IPS-18a (cell line): ENCODE data around the gene CASR.
"Not testable (repeated sequence)": the region's sequence is repeated elsewhere in the genome, so short reads cannot be mapped to it uniquely, and the experiment has no call there.

Experiments used
- H3K27ac ChIP-seq: one replicate; pipeline ENCODE4 v1.5.1; 2013; ENCODE audit warnings: low read length
- H3K27me3 ChIP-seq: one replicate; pipeline ENCODE4 v1.6.1; 2013; ENCODE audit warnings: mild to moderate bottlenecking, low read length; ENCODE audit not compliant: control insufficient read depth, insufficient read depth
- H3K36me3 ChIP-seq: one replicate; pipeline ENCODE4 v1.6.1; 2013; ENCODE audit warnings: low read depth, low read length; ENCODE audit not compliant: control insufficient read depth
- H3K4me1 ChIP-seq: one replicate; pipeline ENCODE4 v1.6.1; 2013; ENCODE audit warnings: low read depth, low read length; ENCODE audit not compliant: control insufficient read depth
- H3K4me3 ChIP-seq: one replicate; pipeline ENCODE4 v1.5.1; 2013; ENCODE audit warnings: low read length
- H3K9ac ChIP-seq: one replicate; pipeline ENCODE4 v1.6.1; 2013; ENCODE audit warnings: mild to moderate bottlenecking, low read length, moderate library complexity
- H3K9me3 ChIP-seq: one replicate; pipeline ENCODE4 v1.6.1; 2013; ENCODE audit warnings: low read depth, low read length; ENCODE audit not compliant: control insufficient read depth

The CASR gene

DNA sequence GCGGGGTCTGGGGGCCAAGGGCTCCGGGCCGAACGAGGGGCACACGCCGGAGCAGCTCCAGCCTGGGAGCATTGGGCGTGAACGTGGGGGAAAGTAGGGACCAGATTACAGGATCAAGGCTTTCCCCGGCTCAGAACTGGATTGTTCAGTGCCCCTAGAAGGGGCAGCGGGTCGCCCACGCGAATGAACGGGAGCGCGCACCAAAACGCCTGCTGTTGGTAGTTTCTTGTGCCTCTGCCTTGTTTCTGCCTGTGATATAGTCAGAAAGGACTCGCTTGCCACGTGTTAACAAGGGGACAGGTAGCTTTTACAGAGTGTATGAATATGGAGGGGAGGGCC lies 1.1 kb downstream of the CASR start:
- Histone ChIP-seq H3K27me3 (peaks cover 64% of the 10 kb centered on the region), H3K9me3 (no peaks in the 10 kb centered on the region), H3K4me1 (no peaks in the 10 kb centered on the region), H3K27ac (no peak overlapping the region), H3K9ac (no peak overlapping the region), H3K4me3 (peak overlapping the region; percentile 60), H3K36me3 (no peaks in the 10 kb centered on the region)

DNA sequence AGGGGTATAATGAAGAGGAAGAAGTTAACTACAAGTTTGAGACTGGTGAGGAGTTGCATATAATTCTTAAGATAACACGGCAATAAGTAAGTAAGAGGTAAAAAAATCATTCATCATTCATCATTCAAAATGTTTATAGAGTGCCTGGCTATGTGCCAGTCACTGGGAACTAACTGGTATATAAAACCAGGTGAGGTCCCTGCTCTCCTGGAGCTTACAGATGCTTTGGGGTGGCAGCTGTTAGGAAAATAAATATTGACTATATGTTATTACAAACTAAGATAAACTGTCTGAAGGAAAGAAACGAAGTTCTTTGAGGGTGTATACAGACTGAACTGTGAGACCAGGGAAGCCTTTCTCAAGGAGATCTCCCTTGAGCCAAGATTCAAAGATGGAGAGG lies 2.9 kb downstream of the CASR start:
- H3K4me3 ChIP-seq = no peak overlapping the region
- no peak overlapping the region for H3K9ac ChIP-seq
- H3K4me1 ChIP-seq = no peaks in the 10 kb centered on the region
- no peaks in the 10 kb centered on the region for H3K9me3 ChIP-seq
- peaks cover 60% of the 10 kb centered on the region for H3K27me3 ChIP-seq
- H3K27ac ChIP-seq = no peak overlapping the region
- H3K36me3 ChIP-seq = no peaks in the 10 kb centered on the region

DNA sequence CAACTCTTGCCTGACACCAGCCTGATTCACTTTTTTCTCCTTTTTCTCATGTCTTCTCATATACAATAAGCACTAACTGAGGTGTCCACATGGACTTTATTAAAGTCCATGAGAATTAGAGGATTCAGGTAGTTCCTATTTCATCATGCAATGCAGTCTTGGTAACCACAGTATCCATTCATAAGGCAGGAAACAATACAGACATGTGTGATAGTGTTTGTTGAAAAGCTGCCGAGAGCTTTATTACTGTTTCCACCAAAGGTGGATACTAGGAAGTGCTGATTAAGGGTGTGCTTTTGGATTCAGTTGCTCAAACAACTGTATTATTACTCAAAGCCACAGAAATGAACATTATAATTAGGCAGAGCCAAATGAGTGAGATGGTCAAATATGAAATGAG lies 5.3 kb downstream of the CASR start:
- Histone ChIP-seq H3K4me1 (no peaks in the 10 kb centered on the region), H3K9ac (no peak overlapping the region), H3K27ac (no peak overlapping the region), H3K27me3 (peaks cover 37% of the 10 kb centered on the region), H3K36me3 (no peaks in the 10 kb centered on the region), H3K9me3 (no peaks in the 10 kb centered on the region), H3K4me3 (no peak overlapping the region)

GRCh38 chr3:122189357-122189756 lies 5.9 kb downstream of the CASR start:
- Histone ChIP-seq H3K9me3 (no peaks in the 10 kb centered on the region), H3K36me3 (no peaks in the 10 kb centered on the region), H3K4me1 (no peaks in the 10 kb centered on the region), H3K9ac (no peak overlapping the region), H3K27me3 (peaks cover 31% of the 10 kb centered on the region), H3K27ac (no peak overlapping the region), H3K4me3 (no peak overlapping the region)

GRCh38 chr3:122190525-122190924 lies 7.1 kb downstream of the CASR start:
- Histone ChIP-seq H3K27ac (no peak overlapping the region), H3K9me3 (no peaks in the 10 kb centered on the region), H3K36me3 (no peaks in the 10 kb centered on the region), H3K9ac (no peak overlapping the region), H3K4me3 (no peak overlapping the region), H3K27me3 (peaks cover 19% of the 10 kb centered on the region), H3K4me1 (no peaks in the 10 kb centered on the region)

- H3K9ac ChIP-seq = no peak overlapping the region
- no peak overlapping the region for H3K27ac ChIP-seq
- no peaks in the 10 kb centered on the region for H3K4me1 ChIP-seq
- H3K9me3 ChIP-seq = no peaks in the 10 kb centered on the region
- H3K36me3 ChIP-seq = no peaks in the 10 kb centered on the region
- H3K4me3 ChIP-seq = no peak overlapping the region
- H3K27me3 ChIP-seq = no peaks in the 10 kb centered on the region
Observed at GRCh38 chr3:122198966-122199365, 15.5 kb downstream of the CASR start.

GRCh38 chr3:122199552-122199951 lies 16.1 kb downstream of the CASR start:
- Histone ChIP-seq H3K36me3 (no peaks in the 10 kb centered on the region), H3K9ac (no peak overlapping the region), H3K9me3 (no peaks in the 10 kb centered on the region), H3K4me3 (no peak overlapping the region), H3K27ac (no peak overlapping the region), H3K4me1 (no peaks in the 10 kb centered on the region), H3K27me3 (no peaks in the 10 kb centered on the region)

DNA sequence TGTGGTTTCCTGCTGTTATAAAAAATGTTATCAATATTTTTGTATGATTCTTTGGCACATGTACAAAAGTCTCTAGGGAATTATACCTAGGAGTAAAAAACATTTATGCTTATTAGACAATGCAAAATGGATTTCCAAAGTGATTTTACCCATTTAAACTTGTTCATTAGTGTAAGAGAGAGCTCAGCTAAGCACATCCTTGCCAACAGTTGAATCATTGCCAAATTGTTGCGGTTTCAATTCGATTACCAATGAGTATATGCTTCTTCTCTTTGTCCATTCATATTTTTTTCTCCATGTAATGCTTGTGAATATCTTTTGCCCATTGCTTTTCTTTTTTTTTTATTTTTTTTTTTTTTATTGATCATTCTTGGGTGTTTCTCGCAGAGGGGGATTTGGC lies 17.2 kb downstream of the CASR start:
- H3K9ac ChIP-seq = no peak overlapping the region
- no peak overlapping the region for H3K27ac ChIP-seq
- H3K4me1 ChIP-seq = no peaks in the 10 kb centered on the region
- no peaks in the 10 kb centered on the region for H3K9me3 ChIP-seq
- no peaks in the 10 kb centered on the region for H3K36me3 ChIP-seq
- H3K4me3 ChIP-seq = no peak overlapping the region
- H3K27me3 ChIP-seq = no peaks in the 10 kb centered on the region

- not testable (repeated sequence) for H3K9ac ChIP-seq, H3K27ac ChIP-seq, H3K4me3 ChIP-seq, H3K4me1 ChIP-seq, H3K27me3 ChIP-seq, H3K36me3 ChIP-seq, H3K9me3 ChIP-seq
Observed at GRCh38 chr3:122201476-122201875, 18.0 kb downstream of the CASR start.

- no peaks in the 10 kb centered on the region for H3K9me3 ChIP-seq
- H3K4me1 ChIP-seq = no peaks in the 10 kb centered on the region
- H3K27ac ChIP-seq = no peak overlapping the region
- no peak overlapping the region for H3K4me3 ChIP-seq
- H3K36me3 ChIP-seq = no peaks in the 10 kb centered on the region
- no peak overlapping the region for H3K9ac ChIP-seq
- H3K27me3 ChIP-seq = no peaks in the 10 kb centered on the region
Observed at GRCh38 chr3:122208579-122208978, 25.1 kb downstream of the CASR start.

DNA sequence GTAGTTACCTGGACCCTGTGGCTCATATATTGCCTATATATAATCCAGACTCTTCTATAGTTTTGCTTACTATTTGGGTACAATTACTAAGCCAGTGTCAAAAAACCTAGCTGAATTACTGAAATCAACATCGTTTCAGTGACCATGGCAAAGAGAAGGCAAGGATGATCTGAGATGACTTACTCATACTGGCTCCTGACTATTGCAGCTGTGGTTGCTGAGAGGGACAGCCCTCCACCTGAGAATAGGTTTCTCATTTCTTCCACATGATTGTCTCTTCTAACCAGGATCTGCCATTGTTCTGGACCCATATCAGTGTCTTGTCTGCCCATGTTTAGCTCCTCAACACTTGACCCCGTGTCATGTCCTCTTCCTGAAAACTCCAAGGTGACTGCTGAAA lies 30.2 kb downstream of the CASR start:
- Histone ChIP-seq H3K36me3 (no peaks in the 10 kb centered on the region), H3K27me3 (no peaks in the 10 kb centered on the region)

DNA sequence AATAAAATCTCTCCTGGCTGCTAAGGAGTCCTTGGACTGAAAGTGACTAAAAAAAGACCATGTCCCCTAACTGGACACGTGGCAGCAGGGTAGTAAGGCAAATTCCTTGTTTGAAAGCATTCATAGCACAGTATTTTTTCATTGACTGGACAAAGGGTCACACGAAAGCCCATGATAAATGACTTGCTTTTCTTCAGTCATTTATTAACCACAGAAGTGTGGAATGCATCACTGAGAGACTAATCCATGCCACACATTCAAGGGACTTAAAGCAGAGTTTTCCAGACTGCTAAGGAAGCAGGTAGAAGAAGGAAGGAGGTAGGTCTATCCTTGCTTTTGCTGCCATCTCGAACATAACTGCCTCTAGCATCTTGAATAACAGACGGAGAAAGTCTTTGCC lies 31.2 kb downstream of the CASR start:
- H3K27ac ChIP-seq = no peak overlapping the region
- H3K9ac ChIP-seq = no peak overlapping the region
- H3K4me1 ChIP-seq = no peaks in the 10 kb centered on the region
- no peaks in the 10 kb centered on the region for H3K27me3 ChIP-seq
- H3K4me3 ChIP-seq = no peak overlapping the region
- no peaks in the 10 kb centered on the region for H3K9me3 ChIP-seq
- H3K36me3 ChIP-seq = no peaks in the 10 kb centered on the region

More for the DNA sequence above, 30.2 kb downstream of the CASR start:
- Histone ChIP-seq H3K27ac (no peak overlapping the region), H3K4me1 (no peaks in the 10 kb centered on the region), H3K9ac (no peak overlapping the region), H3K4me3 (no peak overlapping the region), H3K9me3 (no peaks in the 10 kb centered on the region)
